ENCODE results near the gene MYRF.

DNA sequence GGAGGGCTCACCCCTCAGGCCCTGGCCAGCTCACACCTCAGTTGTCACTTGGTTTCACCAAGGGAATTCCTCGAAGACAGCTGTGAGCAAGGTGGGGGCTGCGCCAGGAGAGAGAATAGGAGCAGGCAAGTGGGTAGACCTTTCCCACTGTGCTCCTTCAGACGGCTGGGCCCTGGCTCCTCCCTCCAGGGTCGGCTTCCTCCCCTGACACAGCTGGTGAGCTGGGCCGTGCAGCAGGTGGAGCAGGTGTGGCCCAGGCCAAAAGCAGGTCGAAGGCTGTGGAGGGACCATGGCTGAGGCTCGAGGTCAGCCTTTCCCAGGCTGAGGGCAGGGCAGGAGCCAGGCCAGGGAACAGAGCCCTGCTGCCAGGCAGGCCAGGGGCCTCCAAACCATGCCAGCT lies 12.5 kb upstream of the MYRF start:
- no peak for TF ChIP-seq POLR2AphosphoS5 (IDR thresholded peaks at IDR 0.05; ENCODE audit: borderline replicate concordance, low read depth, low read length)
- TF ChIP-seq EZH2 (IDR thresholded peaks at IDR 0.05): no peak

Data from SK-N-MC (cell line).